Measurements from ENCODE around the gene PUS3.
A peak's percentile ranks its signal among the peaks of the same experiment; 100 is the strongest.

The PUS3 gene, protein sequence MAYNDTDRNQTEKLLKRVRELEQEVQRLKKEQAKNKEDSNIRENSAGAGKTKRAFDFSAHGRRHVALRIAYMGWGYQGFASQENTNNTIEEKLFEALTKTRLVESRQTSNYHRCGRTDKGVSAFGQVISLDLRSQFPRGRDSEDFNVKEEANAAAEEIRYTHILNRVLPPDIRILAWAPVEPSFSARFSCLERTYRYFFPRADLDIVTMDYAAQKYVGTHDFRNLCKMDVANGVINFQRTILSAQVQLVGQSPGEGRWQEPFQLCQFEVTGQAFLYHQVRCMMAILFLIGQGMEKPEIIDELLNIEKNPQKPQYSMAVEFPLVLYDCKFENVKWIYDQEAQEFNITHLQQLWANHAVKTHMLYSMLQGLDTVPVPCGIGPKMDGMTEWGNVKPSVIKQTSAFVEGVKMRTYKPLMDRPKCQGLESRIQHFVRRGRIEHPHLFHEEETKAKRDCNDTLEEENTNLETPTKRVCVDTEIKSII

GRCh38 chr11:125902927-125903710 lies at the start of gene PUS3:
Gene PUS3, minus strand, starts transcription at chr11:125903206. Its CDS starts 6,922 bp downstream, at chr11:125896284.
- peak; percentile 85 for DNase-seq (ENCODE audit: low read depth)

DNA sequence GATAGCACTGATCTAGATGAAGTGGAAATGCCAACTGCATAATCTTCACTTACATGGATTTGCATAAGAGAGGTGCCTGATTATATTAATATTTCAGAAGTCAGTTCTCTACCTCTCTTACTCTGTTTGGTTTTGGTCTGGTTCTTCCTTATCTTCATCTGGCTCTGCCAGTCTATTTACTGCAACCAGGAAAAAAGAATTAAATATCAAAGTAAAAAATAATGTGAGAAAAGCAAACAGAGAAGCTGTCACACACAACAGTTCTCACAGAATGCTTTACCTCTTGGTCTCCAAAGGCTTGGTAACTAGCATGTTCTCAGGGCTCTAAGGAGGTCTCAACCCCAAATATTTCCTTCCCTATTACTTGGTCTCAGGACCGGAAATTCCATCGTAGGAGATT lies 49.6 kb upstream of the PUS3 start:
- no peak for DNase-seq (ENCODE audit: low read depth)

DNA sequence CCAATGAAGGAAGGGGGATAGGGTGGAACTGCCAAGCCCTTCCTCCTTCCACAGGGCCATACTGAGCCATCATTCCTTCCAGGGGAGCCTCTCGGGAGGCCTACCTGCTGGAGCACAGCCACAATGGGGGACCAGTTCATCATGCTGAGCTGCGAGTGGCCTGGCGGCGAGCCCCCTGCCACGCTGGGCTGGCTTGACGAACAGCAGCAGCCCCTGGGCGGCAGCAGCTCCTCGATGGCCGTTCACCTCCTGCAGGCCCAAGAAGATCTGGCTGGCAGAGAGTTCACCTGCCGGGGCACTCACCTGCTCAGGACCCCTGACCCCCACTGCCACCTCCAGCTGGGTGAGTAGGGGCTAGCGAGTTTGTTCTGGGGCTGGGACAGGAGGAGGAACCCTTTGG lies 48.7 kb upstream of the PUS3 start:
- DNase-seq (ENCODE audit: low read depth): no peak

DNA sequence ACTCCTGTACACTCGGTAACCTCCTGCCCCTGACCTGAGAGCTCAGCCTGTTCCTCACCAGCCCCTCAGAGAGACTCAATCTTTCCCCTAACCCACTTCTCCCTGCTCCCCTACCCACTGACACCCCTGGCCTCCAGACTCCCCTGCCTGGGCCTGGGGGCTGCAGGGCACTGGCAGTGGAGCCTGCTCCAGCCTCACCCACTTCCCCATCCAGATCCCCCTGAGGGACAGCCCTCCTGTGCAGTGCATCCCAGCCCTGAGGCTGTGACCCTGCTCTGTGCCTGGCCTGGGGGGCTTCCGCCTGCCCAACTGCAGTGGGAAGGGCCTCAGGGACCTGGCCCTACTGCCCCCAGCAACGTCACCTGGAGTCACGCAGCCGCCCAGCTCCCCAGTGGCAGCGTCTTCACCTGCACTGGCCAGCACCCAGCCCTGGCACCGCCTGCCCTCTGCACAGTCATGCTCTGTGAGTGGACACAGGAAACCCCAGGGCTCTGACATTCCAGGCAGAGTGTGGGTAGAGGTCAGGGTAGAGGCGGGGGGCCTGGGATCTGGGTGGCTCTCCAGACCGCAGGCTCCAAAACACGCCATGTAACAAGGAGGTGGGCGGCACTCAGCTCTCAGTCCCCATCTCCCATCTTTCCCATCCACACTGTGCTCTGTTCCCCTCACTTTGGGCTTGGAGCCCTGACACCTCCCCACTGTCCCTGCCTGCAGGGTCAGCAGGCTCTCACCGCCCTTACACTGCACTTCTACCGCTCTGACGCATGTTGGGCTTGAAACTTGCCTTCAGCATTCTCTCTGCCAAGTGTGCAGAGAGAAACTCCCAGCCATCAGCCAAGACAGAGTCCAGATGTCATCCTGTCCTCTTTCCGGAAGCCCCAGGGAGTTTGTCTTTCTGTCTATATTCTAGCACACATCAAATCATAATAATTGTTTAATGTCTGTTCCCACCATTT lies 48.0 kb upstream of the PUS3 start:
- no peak for DNase-seq (ENCODE audit: low read depth)

- no peak for DNase-seq (ENCODE audit: low read depth)
These were observed 47.1 kb upstream of the PUS3 start for GRCh38 chr11:125950178-125950490.

GRCh38 chr11:125949271-125950177 lies 46.5 kb upstream of the PUS3 start:
- DNase-seq (ENCODE audit: low read depth): no peak

DNA sequence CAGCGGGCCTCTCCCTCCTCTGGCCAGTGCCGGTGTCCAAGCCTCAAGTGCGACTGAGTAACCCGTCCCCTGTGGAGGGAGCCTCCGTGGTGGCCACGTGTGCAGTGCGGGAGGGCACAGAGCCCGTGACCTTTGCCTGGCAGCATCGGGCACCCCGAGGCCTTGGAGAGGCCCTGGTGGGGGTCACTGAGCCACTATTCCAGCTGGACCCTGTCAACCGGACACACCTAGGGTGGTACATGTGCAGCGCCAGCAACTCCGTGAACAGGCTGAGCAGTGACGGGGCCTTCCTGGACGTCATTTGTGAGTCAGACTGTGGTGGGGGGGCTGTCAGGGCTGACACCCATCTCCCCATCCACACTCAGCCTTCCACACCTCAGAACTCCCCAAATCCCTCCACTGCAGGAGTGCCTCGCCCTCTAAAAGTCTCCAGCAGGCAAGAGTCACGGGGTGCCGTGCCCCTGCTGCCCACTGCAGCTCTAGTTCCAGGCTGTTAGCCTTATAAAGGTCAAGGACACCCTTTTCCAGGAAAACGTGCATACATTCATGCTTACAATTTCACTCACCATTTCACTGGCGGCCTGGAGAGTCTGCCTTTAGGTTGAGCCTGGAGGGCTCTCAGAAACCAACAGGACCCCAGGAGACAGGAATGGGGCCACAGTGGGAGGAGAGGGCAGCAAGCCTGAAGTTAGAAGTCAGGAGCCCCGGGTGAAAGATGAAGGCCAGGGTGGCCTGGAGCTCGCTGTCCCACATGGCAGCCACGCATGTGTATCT lies 45.5 kb upstream of the PUS3 start:
- no peak for DNase-seq (ENCODE audit: low read depth)

- no peak for DNase-seq (ENCODE audit: low read depth)
These were observed 44.6 kb upstream of the PUS3 start for GRCh38 chr11:125947419-125948277.

DNA sequence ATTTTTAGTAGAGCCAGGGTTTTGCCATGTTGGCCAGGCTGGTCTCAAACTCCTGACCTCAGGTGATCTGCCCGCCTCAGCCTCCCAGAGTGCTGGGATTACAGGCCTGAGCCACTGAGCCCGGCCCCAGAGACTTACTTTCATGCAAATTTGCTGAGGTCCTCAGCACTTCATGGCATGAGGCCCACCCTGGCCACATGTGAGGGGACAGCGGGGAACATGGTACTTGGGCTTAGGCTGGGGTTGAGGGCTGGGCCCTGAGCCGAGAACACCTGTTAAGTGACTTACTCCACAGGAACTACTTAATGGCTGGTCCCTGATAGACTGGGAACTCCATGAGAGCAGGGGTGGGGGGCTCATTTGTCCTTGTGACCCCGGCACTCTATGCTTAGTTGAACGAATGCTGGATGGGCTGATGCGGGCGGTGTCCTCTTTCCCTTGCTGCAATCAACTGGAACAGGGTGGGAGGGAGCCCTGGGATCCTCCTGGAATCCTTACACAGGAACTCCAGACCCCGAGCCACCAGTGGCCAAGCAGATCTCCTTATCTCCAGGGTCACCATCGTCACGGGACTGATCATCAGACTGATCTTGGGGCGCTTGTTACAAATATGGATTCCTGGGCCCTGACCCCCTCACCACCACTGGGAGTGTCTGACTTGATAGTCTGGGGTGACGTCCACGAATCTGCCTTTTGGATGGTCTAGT lies 43.9 kb upstream of the PUS3 start:
- DNase-seq (ENCODE audit: low read depth): no peak

DNA sequence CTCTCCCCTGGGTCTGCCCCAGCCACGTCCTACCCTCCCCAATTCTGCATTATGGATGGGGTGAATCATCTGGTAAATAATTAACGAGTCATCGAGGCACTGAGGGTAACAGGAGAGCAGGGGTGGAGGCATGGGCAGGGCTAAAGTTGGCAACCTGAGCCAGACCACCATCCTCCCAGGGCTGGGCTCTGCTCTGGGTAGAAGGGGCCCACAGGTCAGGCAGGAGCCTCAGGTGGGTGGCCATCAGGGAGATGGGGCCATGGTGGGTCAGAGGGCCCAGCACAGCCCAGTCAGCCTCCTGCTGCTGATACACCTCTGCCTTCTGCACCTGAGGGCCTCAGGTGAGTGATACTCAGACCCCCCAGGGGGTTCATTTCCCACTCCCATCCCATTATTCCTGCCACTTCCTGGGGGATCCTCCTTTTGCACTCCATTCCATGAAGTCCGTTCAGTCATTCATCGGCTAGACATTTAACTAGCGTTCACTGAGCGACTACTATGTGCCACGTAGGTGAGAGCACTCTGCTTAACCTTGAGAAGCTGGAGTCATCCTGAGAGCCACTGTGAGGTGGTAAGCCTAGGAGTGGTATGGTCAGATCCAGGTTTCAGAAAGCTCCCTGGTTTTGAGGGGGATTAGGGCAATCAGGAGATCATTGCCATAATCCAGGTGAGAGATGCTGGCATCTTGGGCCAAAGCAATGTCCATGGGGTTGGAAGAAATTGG lies 43.0 kb upstream of the PUS3 start, which contains the start of gene VSIG10L2:
VSIG10L2 (plus strand) TSS at position 248 of the 724 bp plus-strand sequence; CDS start at position 260, 12 bp downstream.
- no peak for DNase-seq (ENCODE audit: low read depth)

GRCh38 chr11:125945011-125945796 lies 42.2 kb upstream of the PUS3 start:
- DNase-seq (ENCODE audit: low read depth): no peak

- no peak for DNase-seq (ENCODE audit: low read depth)
These were observed 41.5 kb upstream of the PUS3 start for GRCh38 chr11:125944350-125945010.

- no peak for DNase-seq (ENCODE audit: low read depth)
These were observed 40.8 kb upstream of the PUS3 start for GRCh38 chr11:125943661-125944349.

DNA sequence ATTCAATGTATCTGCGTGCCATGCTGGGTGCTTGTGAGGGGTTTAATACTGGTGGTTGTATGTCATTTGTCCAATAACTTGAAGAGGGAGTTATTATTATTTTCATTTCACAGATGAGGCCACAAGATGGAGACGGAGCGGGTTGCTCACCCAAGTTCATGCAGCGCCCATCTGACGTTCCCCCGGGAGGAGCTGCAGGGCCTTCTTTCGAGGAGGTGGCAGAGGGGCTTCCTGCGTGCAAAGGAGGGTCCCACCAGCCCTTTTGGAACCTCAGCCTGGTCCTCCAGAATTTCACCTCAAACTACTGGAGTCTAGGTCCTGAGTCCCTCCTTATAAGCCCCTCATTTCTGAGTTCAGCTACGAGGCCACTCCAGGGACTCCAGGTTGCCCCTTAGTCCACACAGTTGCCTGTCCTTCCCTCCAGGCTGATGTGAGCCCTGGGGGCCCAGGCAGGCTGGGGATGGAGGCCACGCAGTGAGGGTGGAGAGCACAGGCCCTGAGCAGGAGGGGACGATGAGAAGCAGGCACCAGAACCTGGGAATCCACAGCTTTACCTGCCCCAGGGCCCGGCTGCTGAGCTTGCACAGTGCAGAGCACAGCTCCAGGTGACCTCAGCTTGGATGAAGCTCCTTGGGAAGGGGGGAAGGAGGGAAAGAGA lies 39.9 kb upstream of the PUS3 start:
- DNase-seq (ENCODE audit: low read depth): no peak
